Fibroblast of lung (primary cell): ENCODE measurements around the gene LRRC53.

Experiments
- EZH2 ChIP-seq: IDR thresholded peaks from 2 replicates; pipeline ENCODE4 v1.5.1; 2012; ENCODE audit warnings: low read length, control low read depth, mild to moderate bottlenecking; ENCODE audit errors: missing control alignments
- TF ChIP-seq, protein P1 (sequence below), 2 donors: IDR thresholded peaks in 1 of 2; conservative IDR thresholded peaks in 1 of 2; 1 replicate in 1 of 2; 2 replicates in 1 of 2; pipeline ENCODE4 v1.5.1; 2011 to 2012; ENCODE audit warnings: low read length in 2 of 2, control low read depth in 1 of 2, inconsistent platforms in 1 of 2, low read depth in 1 of 2, mild to moderate bottlenecking in 1 of 2

DNA sequence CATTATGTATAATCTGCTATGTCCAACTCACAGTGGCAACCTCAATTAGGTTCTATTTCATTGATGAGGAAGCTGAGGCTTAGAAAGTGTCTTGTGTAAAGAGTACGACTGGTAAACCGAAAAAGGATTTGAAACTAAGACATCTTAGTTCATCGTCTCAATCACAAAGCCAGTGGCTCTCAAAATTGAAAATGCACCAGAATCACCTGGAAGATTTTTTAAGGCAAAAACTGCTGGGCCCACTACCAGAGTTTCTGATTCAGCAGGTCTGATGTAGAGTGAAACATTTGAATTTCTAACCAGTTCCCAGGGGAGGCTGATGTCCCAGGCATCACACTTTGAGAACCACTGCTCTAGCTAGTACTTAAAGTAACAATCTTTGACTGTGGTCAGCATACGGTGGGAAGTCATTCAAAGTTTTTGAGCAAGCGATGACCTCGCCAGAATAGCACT, 5.2 kb upstream of the LRRC53 start:
- TF ChIP-seq EZH2 = no peak
- TF ChIP-seq, protein P1, sequence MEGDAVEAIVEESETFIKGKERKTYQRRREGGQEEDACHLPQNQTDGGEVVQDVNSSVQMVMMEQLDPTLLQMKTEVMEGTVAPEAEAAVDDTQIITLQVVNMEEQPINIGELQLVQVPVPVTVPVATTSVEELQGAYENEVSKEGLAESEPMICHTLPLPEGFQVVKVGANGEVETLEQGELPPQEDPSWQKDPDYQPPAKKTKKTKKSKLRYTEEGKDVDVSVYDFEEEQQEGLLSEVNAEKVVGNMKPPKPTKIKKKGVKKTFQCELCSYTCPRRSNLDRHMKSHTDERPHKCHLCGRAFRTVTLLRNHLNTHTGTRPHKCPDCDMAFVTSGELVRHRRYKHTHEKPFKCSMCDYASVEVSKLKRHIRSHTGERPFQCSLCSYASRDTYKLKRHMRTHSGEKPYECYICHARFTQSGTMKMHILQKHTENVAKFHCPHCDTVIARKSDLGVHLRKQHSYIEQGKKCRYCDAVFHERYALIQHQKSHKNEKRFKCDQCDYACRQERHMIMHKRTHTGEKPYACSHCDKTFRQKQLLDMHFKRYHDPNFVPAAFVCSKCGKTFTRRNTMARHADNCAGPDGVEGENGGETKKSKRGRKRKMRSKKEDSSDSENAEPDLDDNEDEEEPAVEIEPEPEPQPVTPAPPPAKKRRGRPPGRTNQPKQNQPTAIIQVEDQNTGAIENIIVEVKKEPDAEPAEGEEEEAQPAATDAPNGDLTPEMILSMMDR (conservative IDR thresholded peaks at IDR 0.05 in 1 of 2, IDR thresholded peaks at IDR 0.05 in 1 of 2; ENCODE audit: low read depth in 1 of 2, low read length in 2 of 2) = no peak
